ENCODE results near the gene ESRRG.

ESRRG gene

DNA sequence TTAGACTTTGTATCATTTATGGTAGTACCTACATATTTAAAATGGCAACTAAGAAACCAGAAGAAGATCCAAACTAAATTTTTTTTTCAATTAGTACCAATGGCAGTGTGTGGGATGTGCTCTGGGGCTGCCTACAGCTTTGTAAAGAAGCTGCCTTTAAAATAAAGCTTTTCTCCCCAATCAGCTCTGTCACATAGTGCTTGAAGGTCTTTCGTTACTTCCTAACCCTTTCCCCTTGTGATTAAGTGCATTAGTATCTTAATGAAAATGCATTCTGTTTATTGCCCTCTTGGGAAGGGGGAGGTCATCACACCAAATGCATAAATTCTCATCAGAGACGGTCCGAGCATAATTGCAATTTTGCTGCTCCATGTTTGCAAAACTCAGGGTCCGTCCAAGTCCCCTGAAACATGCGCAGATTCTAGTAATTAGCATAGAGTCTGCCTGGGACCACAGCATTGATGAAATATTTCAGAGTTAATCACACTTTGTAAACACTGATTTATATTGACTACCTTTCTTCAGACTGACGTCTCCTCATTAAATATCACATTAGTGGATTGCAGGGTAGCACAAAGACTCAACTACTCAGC lies 71.3 kb downstream of the ESRRG start:
- intact Hi-C loops (cut with DNase I) = no loop called here
- DNase-seq = no peak

DNA sequence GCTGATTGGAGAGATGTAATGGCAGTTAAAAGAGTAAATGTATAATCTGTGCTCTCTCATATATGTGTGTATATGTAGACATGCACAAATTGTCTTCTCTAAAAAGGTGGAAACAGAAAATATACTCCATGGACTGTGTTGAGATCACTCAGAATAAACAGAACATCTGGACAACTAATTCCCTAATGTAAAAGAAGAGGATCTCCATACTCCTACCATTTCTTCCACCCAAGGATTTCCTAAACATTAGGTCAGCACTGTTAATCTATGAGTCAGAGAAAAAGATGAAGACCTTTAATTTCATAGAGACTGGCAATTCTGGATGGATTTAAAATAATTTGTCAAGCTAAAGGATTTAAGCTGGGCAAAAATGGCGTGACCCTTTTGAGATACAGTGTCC lies 80.1 kb downstream of the ESRRG start:
- intact Hi-C loops (cut with DNase I) = no loop called here
- no peak for DNase-seq

DNA sequence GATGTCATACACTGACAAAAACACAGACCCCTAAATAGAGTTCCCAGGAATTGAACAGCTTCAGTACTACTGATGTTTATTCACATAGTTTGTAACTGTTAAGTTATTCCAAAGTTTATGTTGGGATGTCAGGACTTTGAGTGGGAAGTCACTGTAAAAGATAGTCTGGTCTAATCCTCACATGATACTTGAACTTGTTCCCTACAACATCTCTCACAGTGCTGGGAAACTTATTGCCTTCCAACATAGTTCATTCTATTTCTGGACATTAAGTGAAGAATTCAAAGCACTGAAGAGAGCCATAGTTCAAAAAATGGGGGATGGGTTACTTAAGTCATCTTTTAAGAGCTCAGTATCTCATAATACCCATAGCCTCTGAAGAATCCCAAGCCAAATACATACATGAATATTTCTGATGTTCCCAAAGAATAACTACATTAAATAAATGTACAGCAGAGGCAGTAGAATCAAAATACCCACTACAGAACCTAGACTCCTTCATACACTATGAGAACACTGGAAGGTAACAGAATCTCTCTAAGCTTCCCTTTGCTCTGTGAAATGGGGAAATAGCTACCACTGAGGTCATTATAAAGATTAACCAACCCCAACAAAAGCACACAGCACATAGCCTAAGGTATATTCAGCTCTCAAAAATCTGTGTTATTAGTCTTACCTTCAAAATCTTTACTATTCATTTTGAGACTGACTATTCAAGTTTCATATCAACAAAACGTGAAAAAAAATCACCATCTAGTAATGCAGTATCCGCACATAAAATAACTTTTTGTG lies 81.4 kb downstream of the ESRRG start:
- no peak for DNase-seq
- intact Hi-C loops (cut with DNase I) = no loop called here

DNA sequence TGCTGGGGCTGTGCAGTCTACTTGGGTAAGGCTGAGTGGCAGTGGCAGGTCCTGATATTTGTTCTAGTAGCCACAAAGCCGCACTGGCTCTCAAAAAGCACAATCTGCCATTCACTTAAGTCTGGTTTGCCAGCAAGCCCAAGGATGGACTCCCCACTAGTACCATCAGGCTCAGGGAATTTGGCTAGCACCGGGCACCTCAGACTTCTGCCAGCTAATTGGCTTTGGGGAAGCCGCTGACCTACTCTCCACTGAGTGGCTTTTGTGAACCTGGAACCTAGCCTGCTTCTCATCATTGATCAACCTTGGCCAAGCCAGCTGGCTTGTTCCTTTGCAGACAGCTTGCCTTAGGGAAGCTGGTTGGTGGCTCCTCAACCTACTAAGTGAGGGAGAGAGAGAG lies 83.1 kb downstream of the ESRRG start:
- intact Hi-C loops (cut with DNase I) = no loop called here
- DNase-seq = peak in 30 of 42 donors; percentile 0 to 65 (median 18)

DNA sequence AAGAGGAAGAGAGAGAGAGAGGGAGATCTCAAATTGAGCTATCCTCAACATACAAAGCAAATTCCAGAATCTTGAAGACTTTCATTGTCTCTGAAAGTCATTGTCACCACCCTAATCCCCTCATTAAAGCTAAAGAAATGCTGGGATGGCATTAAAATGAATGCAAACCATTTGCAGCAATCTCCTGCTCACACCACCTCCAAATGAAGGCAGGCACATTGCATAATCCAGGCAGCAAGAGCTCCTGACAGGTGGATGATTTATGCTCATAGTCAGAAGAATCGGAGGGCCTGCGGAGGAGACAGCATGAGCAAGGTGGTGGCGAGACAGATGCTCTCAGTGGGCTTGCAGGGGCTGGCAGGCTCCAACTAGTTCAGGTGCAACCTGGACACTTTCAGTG lies 90.2 kb downstream of the ESRRG start:
- peak in 40 of 42 donors; percentile 4 to 80 (median 33) for DNase-seq
- intact Hi-C loops (cut with DNase I) = no loop called here

DNA sequence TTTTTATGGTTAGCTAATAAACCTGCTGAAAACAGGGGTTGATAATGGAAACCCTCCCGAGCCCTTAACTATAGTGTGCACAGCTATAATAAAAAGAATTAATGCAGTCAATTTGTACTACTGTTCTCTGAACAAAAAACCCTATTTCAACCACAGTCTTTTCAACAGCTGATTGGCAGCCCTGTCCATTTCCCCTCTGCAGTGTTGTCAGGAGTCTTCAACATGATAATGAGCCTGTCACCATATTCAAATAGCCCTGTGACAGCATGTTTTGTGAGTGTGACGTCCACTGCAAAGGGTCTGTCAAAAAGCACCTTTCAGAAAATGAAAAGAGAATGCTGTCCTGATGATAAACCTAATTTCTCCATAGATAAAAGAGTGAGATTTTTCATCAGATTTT lies 92.7 kb downstream of the ESRRG start:
- intact Hi-C loops (cut with DNase I) = no loop called here
- DNase-seq = no peak

DNA sequence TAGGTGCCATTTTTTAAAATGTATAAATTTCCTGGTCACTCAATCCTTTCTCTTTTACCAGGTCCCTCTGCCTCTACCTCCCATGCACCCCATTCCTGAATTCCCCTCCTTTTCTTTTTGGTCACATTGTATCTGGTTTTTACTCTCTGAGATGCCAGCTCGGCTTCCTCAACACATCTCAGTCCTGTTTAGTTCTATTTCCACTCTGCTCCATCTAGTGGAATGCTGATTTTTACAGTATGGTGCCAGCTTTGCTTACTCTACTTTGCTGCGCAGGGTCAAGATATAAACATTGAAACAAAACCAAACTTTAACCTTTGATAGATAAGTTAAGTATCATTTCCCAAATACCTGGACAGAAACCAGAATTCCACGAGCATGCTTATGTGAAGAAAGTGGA lies 96.0 kb downstream of the ESRRG start:
- DNase-seq = no peak
- intact Hi-C loops (cut with DNase I) = no loop called here

DNA sequence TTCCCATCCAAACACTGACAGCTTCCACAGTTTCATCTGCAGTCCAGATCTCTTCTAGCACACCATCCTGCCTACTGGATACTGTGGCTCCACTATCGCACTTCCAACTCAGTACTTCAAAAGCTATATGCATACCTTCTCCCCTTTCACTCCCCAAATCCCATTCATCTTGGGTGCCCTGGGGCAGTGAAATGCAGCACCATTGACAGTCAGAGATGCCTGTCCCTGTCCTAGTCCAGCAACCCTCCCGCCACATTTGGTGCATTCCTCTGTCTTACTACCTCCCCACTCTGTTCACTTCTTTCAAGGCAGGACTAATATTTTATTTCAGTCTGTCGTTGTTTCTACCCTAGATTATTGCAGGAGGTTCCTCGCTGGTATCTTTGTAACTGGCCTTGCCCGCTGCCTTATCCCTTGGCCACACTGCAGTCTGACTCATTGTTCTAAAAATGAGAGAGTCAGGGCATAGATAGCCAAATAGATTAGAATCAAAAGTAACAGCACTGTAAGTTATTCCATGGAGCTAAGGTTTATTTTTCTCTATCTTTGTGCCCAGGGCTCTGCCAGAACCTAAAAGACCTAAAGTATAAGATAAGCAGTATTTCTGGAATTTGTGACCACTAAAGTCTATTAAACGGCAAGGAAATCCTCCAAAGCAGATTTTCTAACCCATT lies 96.7 kb downstream of the ESRRG start:
- intact Hi-C loops (cut with DNase I) = no loop called here
- no peak for DNase-seq

DNA sequence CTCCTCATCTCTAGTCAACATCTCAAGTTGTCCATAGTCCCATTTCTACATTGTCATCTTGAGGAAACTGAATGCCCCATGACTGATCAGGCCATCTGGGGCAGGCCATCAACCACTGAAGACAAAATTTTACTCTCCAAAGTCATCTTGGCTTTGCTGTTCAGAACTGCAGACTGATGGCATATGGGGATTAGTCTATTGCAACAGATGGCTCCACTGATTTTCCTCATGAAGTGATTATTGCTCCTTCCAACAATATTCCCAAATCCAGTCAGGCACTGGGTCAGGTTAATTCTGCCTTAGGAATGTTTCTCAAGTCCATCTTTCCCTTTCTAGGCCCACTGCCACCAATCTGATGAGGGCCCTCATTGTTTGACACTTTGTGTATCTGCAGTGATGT lies 101.7 kb downstream of the ESRRG start:
- intact Hi-C loops (cut with DNase I) = no loop called here
- no peak for DNase-seq

DNA sequence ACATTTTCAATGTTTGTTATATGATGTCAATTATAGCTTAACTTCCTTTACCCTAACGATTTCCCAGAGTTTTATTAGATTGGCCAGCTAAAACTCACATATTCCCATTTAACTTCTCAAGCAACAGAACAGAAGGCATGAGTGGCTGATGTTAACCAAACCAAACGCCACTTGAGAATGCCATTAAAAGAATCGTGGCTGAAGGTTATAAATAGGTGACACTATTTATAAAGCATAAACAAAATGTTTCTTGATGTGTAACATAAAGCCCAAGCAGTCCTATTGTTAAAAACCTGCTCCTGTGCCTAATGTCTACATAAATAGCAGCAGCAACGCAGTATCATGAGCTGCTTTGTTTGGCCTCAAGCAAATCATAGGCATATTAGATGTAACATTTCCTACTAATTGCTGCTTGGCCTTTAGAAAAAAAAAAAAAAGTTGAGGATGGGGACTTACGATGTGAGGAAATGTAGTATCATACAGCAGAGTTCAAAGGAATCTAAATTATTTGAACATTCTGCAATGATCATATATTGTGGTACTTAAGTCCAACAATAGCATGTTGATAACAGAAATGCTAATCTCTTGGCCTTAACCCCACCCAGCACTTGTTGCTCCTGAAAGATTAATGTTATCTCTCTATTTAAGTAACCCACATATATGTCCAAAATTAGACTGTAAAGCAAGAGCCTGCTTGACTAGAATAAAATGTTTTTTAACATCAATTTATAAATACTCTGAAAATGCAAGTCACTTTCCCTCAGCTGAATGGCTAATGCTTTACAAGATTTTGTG lies 106.0 kb downstream of the ESRRG start:
- intact Hi-C loops (cut with DNase I) = no loop called here
- DNase-seq = no peak

DNA sequence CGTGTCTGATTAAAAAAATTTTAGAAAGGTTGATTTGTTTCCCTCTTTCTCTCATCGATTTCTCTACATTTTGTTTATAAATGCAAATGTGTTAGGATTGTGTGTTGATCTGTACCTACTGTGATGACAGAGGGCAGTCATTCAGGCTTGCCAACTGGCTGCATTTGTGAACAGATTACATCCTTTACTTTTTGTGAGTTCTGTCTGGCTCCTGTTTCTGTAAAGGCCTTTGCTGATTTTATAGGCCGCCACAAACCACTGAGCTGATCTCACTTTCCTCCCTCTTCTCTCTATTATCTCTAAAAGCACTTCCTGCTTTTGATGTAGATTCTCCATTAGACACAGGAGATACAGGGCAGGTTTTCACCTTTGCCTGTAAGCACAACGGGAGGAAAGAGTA lies 106.8 kb downstream of the ESRRG start:
- intact Hi-C loops (cut with DNase I) = no loop called here
- DNase-seq = no peak

DNA sequence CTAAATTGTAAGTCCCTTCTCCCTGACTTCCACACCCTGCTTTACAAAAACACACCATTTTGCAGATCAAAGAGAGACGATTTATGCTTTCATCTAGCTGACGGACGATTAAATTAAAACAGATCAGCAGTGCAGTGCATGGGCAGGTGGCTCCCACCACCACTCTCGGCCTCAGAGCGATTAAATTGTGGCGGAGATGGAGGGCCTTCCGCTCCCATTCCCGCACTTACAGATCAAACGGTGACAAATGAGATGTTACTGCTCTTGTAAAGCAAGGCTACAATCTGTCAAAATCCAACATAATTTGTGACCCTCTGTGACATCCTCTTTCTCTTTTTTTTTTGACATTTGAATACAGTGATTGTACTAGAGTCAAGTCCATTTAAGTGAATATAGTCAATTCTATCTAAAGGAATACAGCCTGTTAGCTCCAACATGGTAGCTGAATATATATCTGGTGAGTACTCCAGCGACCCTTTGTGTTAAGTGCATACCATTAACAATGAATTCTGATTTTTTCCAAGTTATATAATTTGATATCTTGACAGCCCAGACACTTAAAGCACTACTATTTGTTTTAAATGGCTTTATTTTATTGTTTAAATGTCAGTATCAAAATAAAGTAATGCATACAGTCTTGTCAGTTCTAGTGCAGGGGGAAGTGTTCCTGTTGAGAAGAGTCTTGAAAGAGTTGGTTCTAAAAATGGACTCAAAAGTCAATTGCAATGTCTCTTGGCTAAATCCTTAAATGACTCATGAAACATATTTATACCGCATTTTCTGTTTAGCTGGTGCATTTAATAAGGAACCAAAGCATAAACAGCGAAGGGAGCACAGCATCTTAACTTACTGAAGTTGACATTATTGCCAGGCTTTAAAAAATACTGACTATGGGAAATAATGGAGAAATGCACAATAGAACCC lies 109.0 kb downstream of the ESRRG start:
- intact Hi-C loops (cut with DNase I) = no loop called here

DNA sequence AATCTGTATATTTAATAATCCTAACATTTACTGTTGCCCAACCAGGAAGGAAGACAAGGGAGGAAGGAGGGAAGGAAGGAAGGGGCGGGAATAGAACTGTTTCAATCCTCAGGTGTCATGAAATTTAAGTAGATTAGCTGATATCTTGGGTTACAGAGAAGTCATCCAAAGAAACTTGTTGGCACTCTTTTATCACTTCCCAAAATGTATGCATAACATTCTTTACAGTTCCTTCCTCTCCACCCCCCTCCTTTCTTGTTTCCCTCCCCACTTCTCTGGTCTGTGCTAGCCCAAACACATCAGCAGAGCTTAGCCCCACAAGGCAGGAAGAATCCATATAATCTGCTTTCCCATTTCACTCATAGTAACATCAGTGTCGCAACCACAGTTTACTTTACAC lies 110.9 kb downstream of the ESRRG start:
- intact Hi-C loops (cut with DNase I) = no loop called here
- no peak for DNase-seq

More for the DNA sequence above, 109.0 kb downstream of the ESRRG start:
- no peak for DNase-seq

DNA sequence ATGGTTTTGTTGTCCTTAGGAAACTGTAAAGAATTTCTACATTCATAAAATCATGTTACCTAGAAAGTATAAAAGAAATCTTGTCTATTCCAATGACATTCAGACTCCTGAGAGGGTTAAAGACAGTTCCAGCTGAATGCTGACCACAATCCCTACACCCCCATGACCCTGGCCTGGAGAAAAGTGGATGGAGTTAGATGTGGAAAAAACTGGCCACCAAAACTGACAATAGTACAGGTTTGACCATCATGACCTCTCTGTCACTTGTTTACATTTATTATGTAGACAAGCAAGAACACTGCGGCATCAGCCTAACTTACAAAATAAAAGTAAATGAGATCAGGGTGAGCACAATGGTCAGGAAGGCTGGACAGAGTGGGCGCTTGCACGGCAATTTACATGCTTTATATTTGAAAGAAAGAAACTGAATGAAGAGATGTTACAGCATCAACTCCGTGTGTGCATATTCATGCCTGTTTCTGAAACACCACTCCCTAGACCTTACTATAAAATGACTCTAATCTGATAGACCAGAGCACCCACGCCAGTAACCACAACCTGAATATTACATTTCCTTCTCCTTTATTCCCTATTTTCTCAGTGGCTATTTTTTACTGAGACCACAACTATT lies 116.0 kb downstream of the ESRRG start:
- no peak for DNase-seq
- intact Hi-C loops (cut with DNase I) = no loop called here

DNA sequence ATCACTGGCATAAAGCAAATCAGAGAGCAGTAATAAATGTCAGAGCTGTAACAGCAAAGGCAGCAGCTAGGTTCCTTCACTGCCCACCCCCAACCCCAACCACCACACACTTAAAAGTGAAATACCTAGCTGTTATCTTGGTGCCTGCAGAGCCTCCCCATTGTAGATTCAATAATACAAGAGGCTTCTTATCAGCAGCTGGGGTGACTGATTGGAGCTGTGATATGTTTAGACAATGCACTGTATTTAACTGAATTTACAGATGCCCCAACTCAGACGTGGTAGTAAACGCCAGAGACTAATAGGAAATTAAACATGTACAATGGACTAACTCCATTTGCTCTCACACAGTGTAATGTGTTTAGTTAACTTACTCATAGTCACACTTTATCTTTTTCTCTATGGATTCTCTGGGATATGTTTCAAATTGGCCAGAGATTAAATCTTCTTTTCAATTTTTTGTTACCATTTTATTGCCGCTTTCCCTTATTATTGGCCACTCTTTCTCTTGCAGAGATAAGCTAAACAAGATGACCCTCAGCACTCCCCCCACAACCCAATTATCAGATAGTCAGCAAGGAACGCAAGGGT lies 117.1 kb downstream of the ESRRG start:
- DNase-seq = no peak
- intact Hi-C loops (cut with DNase I) = no loop called here

DNA sequence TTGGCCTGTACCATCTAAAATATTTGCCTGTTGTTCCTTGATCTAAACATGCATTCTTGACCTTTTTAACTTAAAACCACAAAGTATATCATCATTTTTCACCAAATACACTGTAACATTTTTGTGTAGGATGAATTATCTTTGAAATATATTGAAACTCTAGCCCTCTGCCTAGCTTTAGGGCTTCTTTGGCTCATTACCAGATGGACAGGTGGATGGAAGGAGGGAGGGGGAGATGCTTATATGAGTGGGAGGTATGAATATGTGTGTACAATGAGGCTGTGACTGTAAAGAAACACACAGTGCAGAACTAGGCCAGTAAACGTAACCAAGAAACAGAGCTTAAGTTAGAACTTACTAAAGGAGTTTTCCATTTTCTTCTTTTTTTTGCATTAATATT lies 118.5 kb downstream of the ESRRG start:
- DNase-seq = no peak
- intact Hi-C loops (cut with DNase I) = no loop called here

DNA sequence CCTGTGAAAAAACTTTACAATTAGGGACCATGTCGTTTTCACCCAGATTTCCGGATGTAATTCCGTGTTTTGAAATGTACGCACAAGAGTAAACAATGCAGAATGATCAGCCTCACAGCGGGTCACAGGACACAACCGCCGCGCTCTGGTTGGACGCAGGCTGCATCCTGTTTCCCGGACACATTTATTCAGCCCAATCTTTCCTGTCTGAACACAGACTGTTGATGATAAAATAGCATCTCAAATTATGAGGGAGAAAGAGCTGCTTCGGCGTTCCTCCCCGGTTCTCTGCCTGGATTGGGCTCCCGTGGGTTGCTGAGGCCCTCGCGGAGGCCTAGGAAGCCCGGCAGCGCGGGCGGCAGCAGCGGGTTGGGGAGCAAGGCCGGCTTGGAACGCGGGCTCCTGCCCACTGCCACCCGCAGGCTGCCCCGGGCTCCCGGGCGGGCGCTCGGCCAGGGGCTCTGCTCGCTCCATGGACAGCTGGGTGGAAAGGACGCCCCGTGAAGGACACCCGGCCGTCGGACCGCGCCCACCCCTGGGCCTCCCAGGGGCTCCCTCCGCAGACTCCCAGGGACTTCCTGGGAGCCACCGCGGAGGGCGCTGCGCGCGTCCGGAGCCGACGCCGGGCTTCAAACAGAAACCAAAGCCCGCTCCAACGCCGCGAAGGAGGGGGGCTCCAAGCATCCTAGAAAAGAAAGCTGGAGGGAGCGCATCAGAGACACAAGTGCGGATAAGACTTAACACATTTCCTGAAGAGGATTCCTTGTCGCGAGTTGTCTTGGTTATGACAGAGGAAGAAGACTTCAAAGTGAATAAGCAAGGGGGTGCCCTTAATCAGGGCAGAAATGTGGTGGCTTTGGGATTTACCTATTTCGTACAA lies 122.3 kb downstream of the ESRRG start:
- peak; percentile 69 to 91 (median 81) for DNase-seq
- intact Hi-C loops (cut with DNase I) = no loop called here
